Measurements from ENCODE around the gene SRC.

The SRC gene

DNA sequence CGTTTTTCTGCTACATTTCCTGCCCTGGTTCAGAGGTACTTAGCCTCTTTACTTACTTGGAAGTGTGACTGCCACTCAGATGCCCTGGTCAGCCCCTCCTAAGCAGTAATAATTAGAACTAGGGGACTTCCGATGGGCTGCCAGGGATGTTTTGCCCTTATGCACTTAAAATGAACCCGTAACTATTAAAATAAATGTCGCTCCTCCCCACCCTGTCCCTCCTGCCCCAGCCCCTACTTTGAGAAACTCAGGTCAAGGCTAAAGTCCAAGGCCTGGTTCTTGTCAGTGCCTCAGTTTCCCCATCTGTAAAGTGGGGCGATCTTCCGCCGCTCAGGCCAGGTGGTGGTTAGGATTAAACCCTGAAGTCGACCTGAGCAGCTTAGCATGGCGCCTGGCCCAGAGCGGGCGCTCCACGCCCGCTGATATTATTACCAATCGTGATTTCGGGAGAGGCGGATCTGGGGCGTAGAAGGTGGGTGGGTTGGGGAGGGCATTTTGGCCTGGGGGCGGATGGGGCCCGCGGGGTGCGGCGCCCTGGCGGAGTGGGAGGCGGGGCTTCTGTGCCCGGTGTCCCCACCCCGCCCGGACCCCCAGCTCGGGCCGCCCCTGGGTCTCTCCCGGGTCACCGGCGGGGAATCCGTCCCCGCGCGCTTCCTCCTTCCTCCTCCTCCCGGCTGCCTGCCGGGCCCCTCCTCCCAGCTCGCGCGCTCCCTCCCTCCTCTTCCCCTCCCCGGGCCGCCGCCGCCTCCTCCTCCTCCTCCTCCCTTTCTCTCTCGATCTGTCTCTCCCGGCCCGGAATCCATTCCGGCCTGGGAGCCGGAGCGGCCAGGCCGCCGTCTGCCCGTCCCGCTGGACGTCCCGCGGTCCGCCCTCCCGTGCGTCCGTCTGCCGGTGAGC is at the start of gene SRC:
Gene SRC, plus strand, starts transcription at position 802 of the 897 bp plus-strand sequence. CDS start 38,014 bp downstream, outside the sequence.
- DNase-seq (ENCODE audit: low read depth) = peak; percentile 75
- TF ChIP-seq CTCF (IDR thresholded peaks at IDR 0.05; ENCODE audit: insufficient read depth, low read depth, low read length, missing control alignments) = no peak
- H3K4me3 ChIP-seq (ENCODE audit: low read length) = peak within 1 kb of the TSS; percentile 54

GRCh38 chr20:37296371-37296770 is 49.6 kb upstream of the SRC start:
- no peak for TF ChIP-seq CTCF (IDR thresholded peaks at IDR 0.05; ENCODE audit: insufficient read depth, low read depth, low read length, missing control alignments)
- H3K4me3 ChIP-seq (ENCODE audit: low read length) = no peak overlapping the region
- no peak for DNase-seq (ENCODE audit: low read depth)

GRCh38 chr20:37297066-37297736 is 48.7 kb upstream of the SRC start:
- no peak overlapping the region for H3K4me3 ChIP-seq (ENCODE audit: low read length)
- DNase-seq (ENCODE audit: low read depth) = peak; percentile 57

DNA sequence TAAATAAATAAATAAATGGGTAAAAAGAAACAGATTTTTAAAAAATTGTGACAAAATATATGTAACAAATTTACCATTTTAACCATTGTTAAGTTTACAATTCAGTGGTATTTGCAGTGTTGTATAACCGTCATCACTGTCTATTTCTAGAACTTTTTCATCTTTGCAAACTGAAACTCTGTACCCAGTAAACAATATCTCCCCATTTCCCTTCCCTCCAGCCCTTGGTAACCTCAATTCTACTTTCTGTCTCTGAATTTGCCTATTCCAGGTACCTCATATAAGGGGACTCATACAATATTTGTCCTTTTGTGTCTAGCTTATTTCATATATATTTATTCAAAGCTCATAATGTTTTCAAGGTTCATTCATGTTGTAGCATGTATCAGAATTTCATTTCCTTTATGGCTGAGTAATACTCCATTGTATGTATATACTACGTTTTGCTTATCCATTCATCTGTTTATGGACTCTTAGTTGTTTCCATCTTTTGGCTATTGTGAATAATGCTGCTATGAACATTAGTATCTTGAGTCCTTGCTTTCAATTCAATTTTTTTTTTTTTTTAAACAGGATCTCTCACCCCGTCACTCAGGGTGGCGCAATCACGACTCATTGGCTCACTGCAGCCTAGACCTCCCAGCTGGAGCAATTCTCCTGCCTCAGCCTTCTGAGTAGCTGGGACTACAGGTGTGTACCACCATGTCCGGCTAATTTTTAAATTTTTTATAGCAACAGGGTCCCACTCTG is 47.6 kb upstream of the SRC start:
- peak; percentile 81 for DNase-seq (ENCODE audit: low read depth)
- no peak for TF ChIP-seq CTCF (IDR thresholded peaks at IDR 0.05; ENCODE audit: insufficient read depth, low read depth, low read length, missing control alignments)

More at GRCh38 chr20:37297066-37297736, 48.7 kb upstream of the SRC start:
- TF ChIP-seq CTCF (IDR thresholded peaks at IDR 0.05; ENCODE audit: insufficient read depth, low read depth, low read length, missing control alignments) = no peak

DNA sequence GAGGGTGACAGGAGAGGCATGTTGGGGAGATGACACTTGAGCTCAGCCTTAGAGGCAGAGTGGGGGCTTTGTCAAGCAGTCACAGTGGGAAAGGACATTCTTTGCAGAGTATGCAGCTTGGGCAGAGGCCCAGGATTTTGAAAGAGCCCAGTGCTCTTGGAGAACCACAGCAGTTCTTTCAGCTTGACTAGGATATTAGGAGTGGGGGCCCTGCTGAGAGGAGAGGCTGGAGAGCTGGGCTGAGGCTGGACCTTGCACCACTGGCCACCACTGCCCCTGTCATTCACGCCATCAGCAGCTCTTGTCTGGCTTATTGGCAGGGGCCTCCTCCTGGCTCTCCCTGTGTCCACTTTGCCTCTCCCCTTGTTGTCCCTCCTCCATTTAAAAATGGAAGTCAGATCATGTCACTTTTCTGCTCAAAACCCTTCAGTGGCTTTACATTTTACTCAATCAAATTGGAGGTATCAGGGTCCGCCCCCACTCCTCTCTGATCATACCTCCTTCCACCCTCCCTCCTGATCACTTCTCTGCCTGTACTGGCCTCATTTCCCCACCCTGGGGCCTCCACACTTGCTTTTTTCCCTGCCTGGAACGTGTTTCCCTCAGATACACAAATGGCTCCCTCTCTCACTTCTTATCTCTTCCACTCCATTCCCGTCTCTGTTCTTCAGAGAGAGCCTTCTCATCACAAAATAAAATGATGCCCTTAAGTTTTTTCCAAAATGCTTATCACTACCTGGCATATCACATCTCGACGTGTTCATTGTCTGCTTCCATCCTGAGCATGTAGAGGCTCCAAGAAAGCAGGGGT is 46.0 kb upstream of the SRC start:
- no peak for TF ChIP-seq CTCF (IDR thresholded peaks at IDR 0.05; ENCODE audit: insufficient read depth, low read depth, low read length, missing control alignments)
- no peak overlapping the region for H3K4me3 ChIP-seq (ENCODE audit: low read length)
- DNase-seq (ENCODE audit: low read depth) = no peak

More for the DNA sequence above, 47.6 kb upstream of the SRC start:
- H3K4me3 ChIP-seq (ENCODE audit: low read length) = no peak overlapping the region

- DNase-seq (ENCODE audit: low read depth) = no peak
- no peak overlapping the region for H3K4me3 ChIP-seq (ENCODE audit: low read length)
- no peak for TF ChIP-seq CTCF (IDR thresholded peaks at IDR 0.05; ENCODE audit: insufficient read depth, low read depth, low read length, missing control alignments)
These were observed 44.8 kb upstream of the SRC start for GRCh38 chr20:37301120-37301519.

All from epithelial cell of esophagus (primary cell).